ENCODE measurements around the gene TMSB10. TPM values are rescaled to one million over a fixed set of nuclear protein-coding genes. Genes with fewer than 3 reads are reported as not detected.

TMSB10 gene
- total RNA-seq, 1 donor = 3,633 TPM

DNA sequence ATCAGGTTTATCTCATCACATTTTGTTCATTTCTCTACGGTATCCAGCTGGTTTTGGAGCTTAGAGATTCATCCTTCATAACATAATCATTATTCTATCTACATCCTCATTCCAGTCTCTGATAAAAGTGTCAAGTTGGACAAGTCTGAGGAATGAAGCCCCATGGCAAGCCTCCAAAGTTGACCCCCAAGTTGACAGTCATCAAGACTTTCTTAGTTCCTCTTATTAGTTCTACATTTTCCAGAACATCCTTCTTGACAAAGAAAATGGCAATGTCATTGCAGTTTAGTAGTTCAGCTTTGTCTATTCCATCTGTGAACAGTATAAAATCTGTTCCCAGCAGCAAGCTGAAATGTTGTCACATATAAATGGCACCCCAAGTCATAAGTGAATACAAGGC, 4.5 kb upstream of the TMSB10 start:
- H3K27ac ChIP-seq (ENCODE audit: low read depth, low read length) = peak overlapping the region; percentile 43

GRCh38 chr2:84901593-84902120, 3.8 kb upstream of the TMSB10 start:
- Histone ChIP-seq H4K20me1 (ENCODE audit: insufficient read depth, low read length) (peaks cover 6% of the 10 kb centered on the region), H3K4me3 (ENCODE audit: insufficient read depth, low read length) (no peak overlapping the region), H3K4me2 (ENCODE audit: insufficient read depth, low read length) (no peak overlapping the region), H3K9me3 (ENCODE audit: low read depth, low read length) (no peaks in the 10 kb centered on the region), H3K27me3 (ENCODE audit: insufficient read depth, low read length) (no peaks in the 10 kb centered on the region), H3K27ac (ENCODE audit: low read depth, low read length) (peak overlapping the region; percentile 57), H3K36me3 (ENCODE audit: insufficient read depth, low read length) (peaks cover 6% of the 10 kb centered on the region), H2AFZ (ENCODE audit: low read length) (no peak overlapping the region), H3K79me2 (ENCODE audit: insufficient read depth, low read length) (peaks cover 11% of the 10 kb centered on the region), H3K4me1 (ENCODE audit: insufficient read depth, low read length) (peaks cover 39% of the 10 kb centered on the region)
- peak; percentile 82 for DNase-seq (ENCODE audit: insufficient read length, low spot score, missing footprints)
- TF ChIP-seq CTCF (IDR thresholded peaks at IDR 0.05; ENCODE audit: extremely low read depth, low read depth, low read length) = no peak

More for the DNA sequence above, 4.5 kb upstream of the TMSB10 start:
- Histone ChIP-seq H4K20me1 (ENCODE audit: insufficient read depth, low read length) (no peaks in the 10 kb centered on the region), H3K4me3 (ENCODE audit: insufficient read depth, low read length) (no peak overlapping the region), H3K36me3 (ENCODE audit: insufficient read depth, low read length) (no peaks in the 10 kb centered on the region), H3K27me3 (ENCODE audit: insufficient read depth, low read length) (no peaks in the 10 kb centered on the region), H2AFZ (ENCODE audit: low read length) (no peak overlapping the region), H3K4me1 (ENCODE audit: insufficient read depth, low read length) (peaks cover 46% of the 10 kb centered on the region), H3K9me3 (ENCODE audit: low read depth, low read length) (no peaks in the 10 kb centered on the region), H3K4me2 (ENCODE audit: insufficient read depth, low read length) (no peak overlapping the region), H3K79me2 (ENCODE audit: insufficient read depth, low read length) (peaks cover 5% of the 10 kb centered on the region)
- DNase-seq (ENCODE audit: insufficient read length, low spot score, missing footprints) = no peak
- no peak for TF ChIP-seq CTCF (IDR thresholded peaks at IDR 0.05; ENCODE audit: extremely low read depth, low read depth, low read length)

- H3K79me2 ChIP-seq (ENCODE audit: insufficient read depth, low read length) = peaks cover 14% of the 10 kb centered on the region
- peaks cover 8% of the 10 kb centered on the region for H3K36me3 ChIP-seq (ENCODE audit: insufficient read depth, low read length)
- H3K4me2 ChIP-seq (ENCODE audit: insufficient read depth, low read length) = no peak overlapping the region
- H2AFZ ChIP-seq (ENCODE audit: low read length) = no peak overlapping the region
- peaks cover 8% of the 10 kb centered on the region for H4K20me1 ChIP-seq (ENCODE audit: insufficient read depth, low read length)
- H3K27me3 ChIP-seq (ENCODE audit: insufficient read depth, low read length) = no peaks in the 10 kb centered on the region
- no peak overlapping the region for H3K4me3 ChIP-seq (ENCODE audit: insufficient read depth, low read length)
- no peak for TF ChIP-seq CTCF (IDR thresholded peaks at IDR 0.05; ENCODE audit: extremely low read depth, low read depth, low read length)
- H3K9me3 ChIP-seq (ENCODE audit: low read depth, low read length) = no peaks in the 10 kb centered on the region
- DNase-seq (ENCODE audit: insufficient read length, low spot score, missing footprints) = no peak
- H3K27ac ChIP-seq (ENCODE audit: low read depth, low read length) = peak overlapping the region; percentile 57
- peaks cover 36% of the 10 kb centered on the region for H3K4me1 ChIP-seq (ENCODE audit: insufficient read depth, low read length)
Observed at GRCh38 chr2:84902526-84902925, 2.9 kb upstream of the TMSB10 start.

GRCh38 chr2:84904151-84904550, 1.3 kb upstream of the TMSB10 start:
- Histone ChIP-seq H4K20me1 (ENCODE audit: insufficient read depth, low read length) (peaks cover 8% of the 10 kb centered on the region), H3K27ac (ENCODE audit: low read depth, low read length) (no peak overlapping the region), H3K4me3 (ENCODE audit: insufficient read depth, low read length) (peak overlapping the region; percentile 84), H3K36me3 (ENCODE audit: insufficient read depth, low read length) (peaks cover 8% of the 10 kb centered on the region), H2AFZ (ENCODE audit: low read length) (no peak overlapping the region), H3K79me2 (ENCODE audit: insufficient read depth, low read length) (peaks cover 14% of the 10 kb centered on the region), H3K4me1 (ENCODE audit: insufficient read depth, low read length) (peaks cover 22% of the 10 kb centered on the region), H3K4me2 (ENCODE audit: insufficient read depth, low read length) (peak overlapping the region; percentile 92), H3K27me3 (ENCODE audit: insufficient read depth, low read length) (no peaks in the 10 kb centered on the region), H3K9me3 (ENCODE audit: low read depth, low read length) (no peaks in the 10 kb centered on the region)
- TF ChIP-seq CTCF (IDR thresholded peaks at IDR 0.05; ENCODE audit: extremely low read depth, low read depth, low read length) = no peak
- no peak for DNase-seq (ENCODE audit: insufficient read length, low spot score, missing footprints)

All from osteoblast (primary cell).